ENCODE measurements around the gene C1orf185. TPM values are rescaled to one million over a fixed set of nuclear protein-coding genes. Genes with fewer than 3 reads are reported as not detected.

C1orf185 gene
- total and polyA plus RNA-seq, 9 of the 15 experiments (the other 6 are each of a cell fraction or from before 2014, with no cell fraction given): not detected

DNA sequence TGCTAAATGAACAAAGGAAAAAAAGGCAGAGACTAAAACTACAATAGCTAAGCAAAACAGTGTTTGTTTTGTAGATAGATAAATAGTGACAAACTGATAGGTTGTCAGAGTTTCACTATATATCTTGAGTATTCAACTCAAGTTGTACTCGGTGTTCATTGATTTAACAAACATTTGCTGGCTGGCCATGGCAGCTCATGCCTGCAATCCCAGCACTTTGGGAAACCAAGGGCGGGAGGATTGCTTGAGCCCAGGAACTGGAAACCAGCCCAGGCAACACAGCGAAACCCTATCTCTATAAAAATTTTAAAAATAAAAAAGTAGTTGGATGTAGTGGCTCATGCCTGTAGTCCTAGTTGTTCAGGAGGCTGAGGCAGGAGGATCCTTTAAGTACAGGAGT is 17.3 kb downstream of the C1orf185 start:
- Histone ChIP-seq H3K4me2 (ENCODE audit: insufficient read depth, low read length) (no peak overlapping the region), H3K79me2 (ENCODE audit: control insufficient read depth, insufficient read depth, low read length) (no peaks in the 10 kb centered on the region), H3K9me3 (replicated peaks; ENCODE audit: control insufficient read depth, insufficient read depth, low read depth, low read length) (no peaks in the 10 kb centered on the region), H3K4me3 (no peak overlapping the region), H3K9ac (ENCODE audit: insufficient read depth in 1 of 2, low read depth in 2 of 2, low read length in 2 of 2) (no peak overlapping the region), H3K27ac (ENCODE audit: extremely low read depth, low read depth, low read length) (no peak overlapping the region), H3K27me3 (ENCODE audit: control insufficient read depth in 2 of 2, insufficient read depth in 2 of 2, low read length in 2 of 2) (peaks cover 4 to 10% of the 10 kb centered on the region in 2 experiments; a peak in 3 of 5 replicates), H4K20me1 (replicated peaks; ENCODE audit: control insufficient read depth, insufficient read depth, low read length) (no peaks in the 10 kb centered on the region), H2AFZ (ENCODE audit: low read depth, low read length) (no peak overlapping the region), H3K9me1 (ENCODE audit: control insufficient read depth, insufficient read depth, low read length) (no peaks in the 10 kb centered on the region), H3K4me1 (replicated peaks in 1 of 2; ENCODE audit: control insufficient read depth in 2 of 2, insufficient read depth in 2 of 2, low read length in 2 of 2) (peaks cover 0 to 6% of the 10 kb centered on the region in 2 experiments; a peak in 2 of 5 replicates), H3K36me3 (ENCODE audit: control insufficient read depth, insufficient read depth, low read length) (no peaks in the 10 kb centered on the region)
- POLR2A ChIA-PET: interaction anchor here (0.9 to 1.0 kb wide), 2 partner anchors 9 to 81 kb away, joined by 3 to 4 read pairs; no protein-coding TSS in a partner anchor
- FAIRE-seq (no peak), ATAC-seq (no peak), DNase-seq (ENCODE audit: extremely low read depth in 1 of 4, low spot score in 3 of 4) (no peak)
- CTCF ChIA-PET (ENCODE audit: low intra/inter-chr PET ratio): no interaction called here
- WGBS (ENCODE audit: insufficient coverage, low coverage, missing lambda C conversion rate): 5% methylated on average over 3 of the region's 3 CpGs
- BruUV-seq (replicated peaks): no TSS peak
- intact Hi-C loops (cut with micrococcal nuclease): no loop called here
- in situ Hi-C loops (cut with MboI): no loop called here
- TF ChIP-seq NUFIP1 (IDR thresholded peaks at IDR 0.05; ENCODE audit: partially characterized antibody) (no peak), CBX8 (IDR thresholded peaks at IDR 0.05; ENCODE audit: borderline replicate concordance, extremely low read depth, low read depth, low read length, poor library complexity, severe bottlenecking) (no peak), RBM39 (optimal IDR thresholded peaks at IDR 0.05; ENCODE audit: low read depth, low read length) (no peak), NR3C1 (CRISPR knock-in tag; IDR thresholded peaks at IDR 0.05) (no peak), NCOA6 (IDR thresholded peaks at IDR 0.05) (no peak), ZNF695 (CRISPR knock-in tag; IDR thresholded peaks at IDR 0.05) (no peak)
- TF ChIP-seq, protein P1, sequence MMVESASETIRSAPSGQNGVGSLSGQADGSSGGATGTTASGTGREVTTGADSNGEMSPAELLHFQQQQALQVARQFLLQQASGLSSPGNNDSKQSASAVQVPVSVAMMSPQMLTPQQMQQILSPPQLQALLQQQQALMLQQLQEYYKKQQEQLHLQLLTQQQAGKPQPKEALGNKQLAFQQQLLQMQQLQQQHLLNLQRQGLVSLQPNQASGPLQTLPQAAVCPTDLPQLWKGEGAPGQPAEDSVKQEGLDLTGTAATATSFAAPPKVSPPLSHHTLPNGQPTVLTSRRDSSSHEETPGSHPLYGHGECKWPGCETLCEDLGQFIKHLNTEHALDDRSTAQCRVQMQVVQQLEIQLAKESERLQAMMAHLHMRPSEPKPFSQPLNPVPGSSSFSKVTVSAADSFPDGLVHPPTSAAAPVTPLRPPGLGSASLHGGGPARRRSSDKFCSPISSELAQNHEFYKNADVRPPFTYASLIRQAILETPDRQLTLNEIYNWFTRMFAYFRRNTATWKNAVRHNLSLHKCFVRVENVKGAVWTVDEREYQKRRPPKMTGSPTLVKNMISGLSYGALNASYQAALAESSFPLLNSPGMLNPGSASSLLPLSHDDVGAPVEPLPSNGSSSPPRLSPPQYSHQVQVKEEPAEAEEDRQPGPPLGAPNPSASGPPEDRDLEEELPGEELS (CRISPR knock-in tag; IDR thresholded peaks at IDR 0.05; ENCODE audit: borderline replicate concordance): no peak
- TF ChIP-seq, protein P2, sequence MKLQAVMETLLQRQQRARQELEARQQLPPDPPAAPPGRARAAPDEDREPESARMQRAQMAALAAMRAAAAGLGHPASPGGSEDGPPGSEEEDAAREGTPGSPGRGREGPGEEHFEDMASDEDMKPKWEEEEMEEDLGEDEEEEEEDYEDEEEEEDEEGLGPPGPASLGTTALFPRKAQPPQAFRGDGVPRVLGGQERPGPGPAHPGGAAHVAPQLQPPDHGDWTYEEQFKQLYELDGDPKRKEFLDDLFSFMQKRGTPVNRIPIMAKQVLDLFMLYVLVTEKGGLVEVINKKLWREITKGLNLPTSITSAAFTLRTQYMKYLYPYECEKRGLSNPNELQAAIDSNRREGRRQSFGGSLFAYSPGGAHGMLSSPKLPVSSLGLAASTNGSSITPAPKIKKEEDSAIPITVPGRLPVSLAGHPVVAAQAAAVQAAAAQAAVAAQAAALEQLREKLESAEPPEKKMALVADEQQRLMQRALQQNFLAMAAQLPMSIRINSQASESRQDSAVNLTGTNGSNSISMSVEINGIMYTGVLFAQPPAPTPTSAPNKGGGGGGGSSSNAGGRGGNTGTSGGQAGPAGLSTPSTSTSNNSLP (IDR thresholded peaks at IDR 0.05; ENCODE audit: borderline replicate concordance, low read depth, low read length): no peak
- TF ChIP-seq, protein P3, sequence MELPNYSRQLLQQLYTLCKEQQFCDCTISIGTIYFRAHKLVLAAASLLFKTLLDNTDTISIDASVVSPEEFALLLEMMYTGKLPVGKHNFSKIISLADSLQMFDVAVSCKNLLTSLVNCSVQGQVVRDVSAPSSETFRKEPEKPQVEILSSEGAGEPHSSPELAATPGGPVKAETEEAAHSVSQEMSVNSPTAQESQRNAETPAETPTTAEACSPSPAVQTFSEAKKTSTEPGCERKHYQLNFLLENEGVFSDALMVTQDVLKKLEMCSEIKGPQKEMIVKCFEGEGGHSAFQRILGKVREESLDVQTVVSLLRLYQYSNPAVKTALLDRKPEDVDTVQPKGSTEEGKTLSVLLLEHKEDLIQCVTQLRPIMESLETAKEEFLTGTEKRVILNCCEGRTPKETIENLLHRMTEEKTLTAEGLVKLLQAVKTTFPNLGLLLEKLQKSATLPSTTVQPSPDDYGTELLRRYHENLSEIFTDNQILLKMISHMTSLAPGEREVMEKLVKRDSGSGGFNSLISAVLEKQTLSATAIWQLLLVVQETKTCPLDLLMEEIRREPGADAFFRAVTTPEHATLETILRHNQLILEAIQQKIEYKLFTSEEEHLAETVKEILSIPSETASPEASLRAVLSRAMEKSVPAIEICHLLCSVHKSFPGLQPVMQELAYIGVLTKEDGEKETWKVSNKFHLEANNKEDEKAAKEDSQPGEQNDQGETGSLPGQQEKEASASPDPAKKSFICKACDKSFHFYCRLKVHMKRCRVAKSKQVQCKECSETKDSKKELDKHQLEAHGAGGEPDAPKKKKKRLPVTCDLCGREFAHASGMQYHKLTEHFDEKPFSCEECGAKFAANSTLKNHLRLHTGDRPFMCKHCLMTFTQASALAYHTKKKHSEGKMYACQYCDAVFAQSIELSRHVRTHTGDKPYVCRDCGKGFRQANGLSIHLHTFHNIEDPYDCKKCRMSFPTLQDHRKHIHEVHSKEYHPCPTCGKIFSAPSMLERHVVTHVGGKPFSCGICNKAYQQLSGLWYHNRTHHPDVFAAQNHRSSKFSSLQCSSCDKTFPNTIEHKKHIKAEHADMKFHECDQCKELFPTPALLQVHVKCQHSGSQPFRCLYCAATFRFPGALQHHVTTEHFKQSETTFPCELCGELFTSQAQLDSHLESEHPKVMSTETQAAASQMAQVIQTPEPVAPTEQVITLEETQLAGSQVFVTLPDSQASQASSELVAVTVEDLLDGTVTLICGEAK (IDR thresholded peaks at IDR 0.05): no peak
- TF ChIP-seq, protein P3 (CRISPR knock-in tag; IDR thresholded peaks at IDR 0.05): no peak

All from K562 (cell line).